Right lobe of liver (tissue), 6 donors: ENCODE measurements around the gene RNU4-1. TPM values are rescaled to one million over a fixed set of nuclear protein-coding genes. Genes with fewer than 3 reads are reported as not detected.
A peak's percentile ranks its signal among the peaks of the same experiment; 100 is the strongest.

ENCODE experiments used
- ATAC-seq, 4 donors: fragments of 200-7000 bp; cut with Tn5 transposase; one replicate each; pipeline ENCODE4 v1.9.1; 2020; ENCODE audit warnings: mild to moderate bottlenecking in 4 of 4, moderate library complexity in 4 of 4
- DNase-seq, 3 donors: peaks; one replicate each; pipeline ENCODE4 v3.0.0-alpha.2; 2020
- H3K27ac ChIP-seq, 3 donors: fragments of 200-600 bp; one replicate each; pipeline ENCODE4 v1.8.0; 2022
- H3K27me3 ChIP-seq, 2 donors: fragments of 200-600 bp; one replicate each; pipeline ENCODE4 v1.8.0; 2022
- H3K36me3 ChIP-seq, 4 donors: fragments of 200-600 bp; sonication (generic) in 1 of 4; one replicate each; pipeline versions ENCODE4 v1.5.1 to v1.8.0; 2017 to 2022; ENCODE audit warnings: control low read depth in 1 of 4
- H3K4me1 ChIP-seq, 4 donors: fragments of 200-600 bp; sonication (generic) in 1 of 4; one replicate each; pipeline versions ENCODE4 v1.5.1 to v1.8.0; 2017 to 2022; ENCODE audit warnings: control low read depth in 1 of 4
- H3K4me3 ChIP-seq, 3 donors: fragments of 200-600 bp; one replicate each; pipeline ENCODE4 v1.8.0; 2022
- H3K9me3 ChIP-seq, 4 donors: fragments of 200-600 bp; sonication (generic) in 1 of 4; one replicate each; pipeline versions ENCODE4 v1.5.1 to v1.8.0; 2017 to 2022; ENCODE audit warnings: control low read depth in 1 of 4
- CTCF ChIP-seq, 4 donors: fragments of 200-600 bp in 3 of 4; fragments of 450-650 bp in 1 of 4; IDR thresholded peaks; one replicate each; pipeline versions ENCODE4 v1.5.1 to v1.8.0; 2016 to 2022; ENCODE audit warnings: antibody characterized with exemption in 4 of 4, mild to moderate bottlenecking in 2 of 4
- POLR2A ChIP-seq: fragments of 450-650 bp; IDR thresholded peaks from one replicate; pipeline ENCODE4 v1.6.1; 2017; ENCODE audit warnings: antibody characterized with exemption, mild to moderate bottlenecking
- WGBS: methylation state at CpG from one replicate; pipeline ENCODE4 v1.1.6; 2018; ENCODE audit warnings: low coverage, low lambda C conversion rate; ENCODE audit not compliant: insufficient coverage; ENCODE audit errors: missing lambda C conversion rate; 5-methylcytosine and 5-hydroxymethylcytosine counted together
- intact Hi-C, 2 donors: fragments of 100-400 bp; cut with DNase I; formaldehyde crosslinking; loops; one replicate each; pipeline versions ENCODE4 v1.11.2 to v1.14.1; 2022
- total RNA-seq, 6 experiments: library from RNA; depleted of rRNA in 2 of 6; stranded (reverse); fragments of >200 nt in 2 of 6; fragmentation: NEBNext Ultra II Directional in 3 of 6; extraction: Animal tissue kit (Norgen Biotek cat#: 25700) in 3 of 6; gene quantifications; one replicate each; pipeline versions ENCODE4 v1.1.0 to v1.2.4, GENCODE V29; 2016 to 2023
- donor health status: DM: no; HTN: yes; CAD: no.
- donor health status: DM: no; HTN: no; CAD: no.
- donor health status: DM: no; HTN: no; CAD: no.
- donor health status: DM: no; HTN: yes; CAD: no.
- donor health status: DM: no; HTN: yes; CAD: no.

The RNU4-1 gene
- total RNA-seq, 6 experiments from 2014 or later: under 0.01 to 2,710 (median 2,128) TPM; not detected in 1

DNA sequence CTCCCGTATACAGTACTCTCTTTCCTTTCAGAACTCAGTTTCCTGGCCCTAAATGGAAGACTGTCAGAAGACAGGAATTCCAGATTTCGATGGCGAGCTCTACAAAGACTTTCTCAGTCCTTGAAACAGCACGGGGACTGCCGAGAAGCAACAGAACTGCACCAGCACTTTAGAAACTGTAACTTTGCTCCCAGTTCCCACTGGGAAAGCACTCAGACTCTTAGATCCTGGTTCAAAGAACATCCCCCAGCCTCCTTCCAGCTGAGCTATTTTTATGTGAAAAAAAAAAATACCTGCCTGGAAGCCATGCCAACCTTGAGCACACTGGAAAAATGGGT, 29.3 kb downstream of the RNU4-1 start:
- ATAC-seq (no peak), DNase-seq (no peak)
- peak overlapping the region; percentile 4 to 88 (median 87) for H3K4me3 ChIP-seq
- no peaks in the 10 kb centered on the region for H3K27me3 ChIP-seq
- intact Hi-C loops: loop anchor here in 1 of 2 donors (5.0 kb wide), 1 partner anchor 36 kb away; no protein-coding TSS in a partner anchor
- peaks cover 0 to 26% (median 6%) of the 10 kb centered on the region in 4 donors for H3K4me1 ChIP-seq
- no peaks in the 10 kb centered on the region for H3K9me3 ChIP-seq
- H3K36me3 ChIP-seq: no peaks in the 10 kb centered on the region
- H3K27ac ChIP-seq: peak overlapping the region; percentile 79 to 88 (median 79)
- TF ChIP-seq CTCF (IDR thresholded peaks at IDR 0.05): no peak
- 60% methylated on average over 5 of the region's 5 CpGs for WGBS

- Histone ChIP-seq H3K4me3 (peak overlapping the region in 2 of 3 donors; percentile 4 to 88), H3K27me3 (no peaks in the 10 kb centered on the region), H3K4me1 (peaks cover 0 to 24% (median 6%) of the 10 kb centered on the region in 4 donors), H3K36me3 (no peaks in the 10 kb centered on the region), H3K27ac (peak overlapping the region; percentile 79 to 88 (median 79)), H3K9me3 (no peaks in the 10 kb centered on the region)
- TF ChIP-seq CTCF (IDR thresholded peaks at IDR 0.05) (no peak), POLR2A (no peak)
- peak in 1 of 3 donors; percentile 54 for DNase-seq
- 38% methylated on average over 10 of the region's 15 CpGs for WGBS
- intact Hi-C loops: loop anchor here in 1 of 2 donors (5.0 kb wide), 1 partner anchor 36 kb away; no protein-coding TSS in a partner anchor
- ATAC-seq: no peak
Measured at GRCh38 chr12:120262852-120263747, 29.9 kb downstream of the RNU4-1 start.

DNA sequence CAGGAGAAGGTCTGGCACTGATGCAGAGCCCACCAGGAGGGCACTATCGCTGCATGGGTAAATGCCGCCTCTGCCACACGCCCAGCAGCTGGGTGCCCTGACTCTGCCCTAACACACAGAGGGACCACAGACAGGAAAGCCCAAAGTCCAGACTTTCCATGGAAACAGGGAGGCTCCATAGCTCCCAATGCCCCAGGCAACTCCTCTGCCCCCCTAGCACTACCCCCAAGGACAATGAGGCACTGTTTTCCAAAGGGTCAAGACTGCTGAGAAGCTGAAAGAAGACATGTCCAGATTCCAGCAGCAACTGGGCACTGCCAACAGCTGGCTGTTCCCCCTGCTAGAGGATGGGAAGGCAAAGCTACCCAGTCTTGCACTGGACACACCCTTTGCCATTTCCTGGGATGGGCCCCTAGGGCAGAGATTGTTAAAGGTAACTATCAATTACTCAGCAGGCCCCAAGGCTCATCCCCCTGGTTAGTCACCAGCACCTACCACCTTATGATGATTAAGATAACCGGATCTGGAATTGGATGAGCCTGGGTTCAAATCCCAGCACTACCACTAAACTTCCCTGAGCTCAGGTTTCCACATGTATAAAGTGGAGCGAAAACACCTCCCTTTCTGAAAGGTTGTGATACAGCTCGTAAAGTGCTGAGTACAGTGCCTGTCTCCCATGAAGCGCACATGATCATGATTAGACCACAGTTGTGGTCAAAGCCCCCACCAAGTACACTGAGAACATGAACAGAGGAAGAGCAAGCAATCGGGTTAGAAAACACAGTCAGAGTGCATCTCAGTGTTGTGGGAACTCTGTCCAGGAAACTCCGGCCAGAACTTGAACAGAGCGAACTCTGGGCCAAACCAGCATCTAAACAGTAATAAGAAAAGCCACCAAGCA, 30.8 kb downstream of the RNU4-1 start:
- H3K27ac ChIP-seq: peak overlapping the region; percentile 50 to 88 (median 79)
- ATAC-seq (peak in 1 of 4 donors; percentile 4), DNase-seq (peak in 1 of 3 donors; percentile 48)
- intact Hi-C loops: loop anchor here in 1 of 2 donors (5.0 kb wide), 1 partner anchor 35 kb away; no protein-coding TSS in a partner anchor
- 34% methylated on average over 6 of the region's 10 CpGs for WGBS
- no peak overlapping the region for H3K4me3 ChIP-seq
- no peaks in the 10 kb centered on the region for H3K27me3 ChIP-seq
- H3K9me3 ChIP-seq: no peaks in the 10 kb centered on the region
- no peaks in the 10 kb centered on the region for H3K36me3 ChIP-seq
- TF ChIP-seq POLR2A (no peak), CTCF (IDR thresholded peaks at IDR 0.05) (no peak)
- peaks cover 0 to 19% (median 6%) of the 10 kb centered on the region in 4 donors for H3K4me1 ChIP-seq

GRCh38 chr12:120260607-120261006, 32.4 kb downstream of the RNU4-1 start:
- ATAC-seq (no peak), DNase-seq (no peak)
- Histone ChIP-seq H3K36me3 (no peaks in the 10 kb centered on the region), H3K4me1 (peaks cover 0 to 19% (median 6%) of the 10 kb centered on the region in 4 donors), H3K27ac (no peak overlapping the region), H3K27me3 (no peaks in the 10 kb centered on the region), H3K9me3 (no peaks in the 10 kb centered on the region), H3K4me3 (no peak overlapping the region)
- intact Hi-C loops: loop anchor here in 1 of 2 donors (5.0 kb wide), 1 partner anchor 33 kb away; no protein-coding TSS in a partner anchor
- TF ChIP-seq CTCF (IDR thresholded peaks at IDR 0.05) (no peak), POLR2A (no peak)
- WGBS: 87% methylated on average over 3 of the region's 5 CpGs
